GM12878 (cell line): ENCODE data around the gene PLXNC1. TPM values are rescaled to one million over a fixed set of nuclear protein-coding genes. Genes with fewer than 3 reads are reported as not detected.

Source experiments
- ATF7 ChIP-seq: fragments of 450-650 bp; IDR thresholded peaks from 2 replicates; pipeline ENCODE4 v1.6.1; 2016; ENCODE audit warnings: low read depth, mild to moderate bottlenecking
- BACH1 ChIP-seq: fragments of 450-650 bp; IDR thresholded peaks from 2 replicates; pipeline ENCODE4 v1.6.1; 2017; ENCODE audit warnings: mild to moderate bottlenecking, borderline replicate concordance
- CBX5 ChIP-seq: sonication (generic); IDR thresholded peaks from 2 replicates; pipeline ENCODE4 v1.6.1; 2016; ENCODE audit warnings: low read depth, moderate library complexity, mild to moderate bottlenecking, inconsistent platforms
- IRF4 ChIP-seq: IDR thresholded peaks from 2 replicates; pipeline ENCODE4 v1.6.1; 2011; ENCODE audit warnings: low read depth, low read length
- JUND ChIP-seq: IDR thresholded peaks from 2 replicates; pipeline ENCODE4 v1.6.1; 2012; ENCODE audit warnings: low read depth, mild to moderate bottlenecking, low read length, improper control_type of control experiment, moderate library complexity
- KLF5 ChIP-seq: fragments of 450-650 bp; IDR thresholded peaks from 2 replicates; pipeline ENCODE4 v1.6.1; 2014; ENCODE audit warnings: mild to moderate bottlenecking; ENCODE audit not compliant: partially characterized antibody
- MXI1 ChIP-seq: fragments of 150-350 bp; IDR thresholded peaks from 2 replicates; pipeline ENCODE4 v1.6.1; 2011; ENCODE audit warnings: low read depth, mild to moderate bottlenecking, inconsistent platforms, low read length, improper control_type of control experiment
- RAD51 ChIP-seq: fragments of 450-650 bp; IDR thresholded peaks from 2 replicates; pipeline ENCODE4 v1.6.1; 2016; ENCODE audit warnings: moderate library complexity, mild to moderate bottlenecking, inconsistent platforms
- RBBP5 ChIP-seq: fragments of 200-600 bp; sonication (generic); conservative IDR thresholded peaks from 2 replicates; pipeline ENCODE4 v1.6.1; 2016
- RUNX3 ChIP-seq: IDR thresholded peaks from 2 replicates; pipeline ENCODE4 v1.6.1; 2012; ENCODE audit warnings: low read length, inconsistent platforms
- SP1 ChIP-seq: IDR thresholded peaks from one replicate; pipeline ENCODE4 v1.6.1; 2011; ENCODE audit warnings: low read depth, low read length
- TARDBP ChIP-seq: IDR thresholded peaks from 2 replicates; pipeline ENCODE4 v1.6.1; 2016; ENCODE audit warnings: borderline replicate concordance
- TCF12 ChIP-seq: IDR thresholded peaks from 2 replicates; pipeline ENCODE4 v1.6.1; 2011; ENCODE audit warnings: low read depth, mild to moderate bottlenecking, low read length
- polyA plus RNA-seq, 11 experiments: library from polyadenylated mRNA; depleted of rRNA in 4 of 11; unstranded in 6 of 11; stranded (reverse) in 5 of 11; fragments of >200 nt; fragmentation: Nextera tagmentation in 4 of 11; fragmentation: Illumina TruSeq in 1 of 11; extraction: Ambion mirVana in 4 of 11; extraction: Trizol in 1 of 11; gene quantifications; 1 replicate in 1 of 11; 2 replicates in 10 of 11; pipeline versions ENCODE4 v1.2.1 to v1.2.3, GENCODE V29; 2011 to 2016; ENCODE audit warnings: inconsistent platforms in 2 of 11, missing spikeins in 2 of 11, low read depth in 1 of 11
- total RNA-seq, 4 experiments: library from RNA; depleted of rRNA in 3 of 4; stranded (reverse); fragments of >200 nt in 3 of 4; fragmentation: Illumina TruSeq in 1 of 4; extraction: Trizol in 1 of 4; gene quantifications; 2 replicates each; pipeline versions ENCODE4 v1.2.1 to v1.2.3, GENCODE V29; 2013 to 2021
- TF ChIP-seq, protein P1 (sequence below): fragments of 450-650 bp; IDR thresholded peaks from 2 replicates; pipeline ENCODE4 v1.6.1; 2016; ENCODE audit warnings: mild to moderate bottlenecking, moderate library complexity, borderline replicate concordance
- TF ChIP-seq, protein P2 (sequence below): fragments of 150-350 bp; IDR thresholded peaks from 2 replicates; pipeline ENCODE4 v1.6.1; 2014; ENCODE audit warnings: mild to moderate bottlenecking, low read depth, low read length
- TF ChIP-seq, protein P3 (sequence below): fragments of 150-350 bp; IDR thresholded peaks from 2 replicates; pipeline ENCODE4 v1.6.1; 2016; ENCODE audit warnings: low read depth, low read length
- TF ChIP-seq, protein P4 (sequence below): IDR thresholded peaks from 2 replicates; pipeline ENCODE4 v1.6.1; 2012; ENCODE audit warnings: mild to moderate bottlenecking, low read depth, low read length

The PLXNC1 gene
- total and polyA plus RNA-seq, 10 of the 15 experiments (the other 5 are each of a cell fraction or from before 2014, with no cell fraction given): 5.2 to 41.2 (median 24.6) TPM

DNA sequence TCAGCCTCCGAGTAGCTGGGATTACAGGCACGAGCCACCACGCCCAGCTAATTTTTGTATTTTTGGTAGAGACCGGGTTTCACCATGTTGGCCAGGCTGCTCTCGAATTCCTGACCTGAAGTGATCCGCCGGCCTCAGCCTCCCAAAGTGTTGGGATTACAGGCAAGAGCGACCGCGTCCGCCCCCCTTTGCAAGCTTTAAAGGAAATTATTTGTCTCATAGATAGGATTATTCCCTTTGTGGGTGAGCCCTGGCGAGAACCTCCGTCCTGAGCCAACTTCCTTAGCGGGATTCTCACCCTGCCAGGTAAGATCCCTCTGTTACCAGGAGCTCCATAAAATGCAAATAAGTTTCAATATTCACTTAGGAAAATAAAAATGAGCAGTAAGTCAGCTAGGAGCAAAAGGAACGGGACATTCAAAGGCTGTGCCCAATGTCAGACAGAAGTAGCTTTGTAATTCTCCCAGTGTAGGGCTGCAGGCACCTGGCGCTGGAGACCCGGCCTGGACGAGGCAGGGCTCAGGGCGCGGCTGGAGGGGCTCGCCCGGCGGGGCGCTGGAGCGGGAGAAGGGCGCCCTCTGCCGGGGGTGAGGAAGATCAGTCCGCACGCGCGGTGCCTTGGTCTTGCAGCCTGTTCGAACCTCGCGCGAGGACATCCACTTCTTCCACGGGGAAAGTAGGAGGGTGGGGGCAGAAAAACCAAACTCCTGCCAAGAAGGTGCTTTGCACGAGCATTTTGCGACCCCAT, 47.2 kb upstream of the PLXNC1 start (continued):
- TF ChIP-seq, protein P1, sequence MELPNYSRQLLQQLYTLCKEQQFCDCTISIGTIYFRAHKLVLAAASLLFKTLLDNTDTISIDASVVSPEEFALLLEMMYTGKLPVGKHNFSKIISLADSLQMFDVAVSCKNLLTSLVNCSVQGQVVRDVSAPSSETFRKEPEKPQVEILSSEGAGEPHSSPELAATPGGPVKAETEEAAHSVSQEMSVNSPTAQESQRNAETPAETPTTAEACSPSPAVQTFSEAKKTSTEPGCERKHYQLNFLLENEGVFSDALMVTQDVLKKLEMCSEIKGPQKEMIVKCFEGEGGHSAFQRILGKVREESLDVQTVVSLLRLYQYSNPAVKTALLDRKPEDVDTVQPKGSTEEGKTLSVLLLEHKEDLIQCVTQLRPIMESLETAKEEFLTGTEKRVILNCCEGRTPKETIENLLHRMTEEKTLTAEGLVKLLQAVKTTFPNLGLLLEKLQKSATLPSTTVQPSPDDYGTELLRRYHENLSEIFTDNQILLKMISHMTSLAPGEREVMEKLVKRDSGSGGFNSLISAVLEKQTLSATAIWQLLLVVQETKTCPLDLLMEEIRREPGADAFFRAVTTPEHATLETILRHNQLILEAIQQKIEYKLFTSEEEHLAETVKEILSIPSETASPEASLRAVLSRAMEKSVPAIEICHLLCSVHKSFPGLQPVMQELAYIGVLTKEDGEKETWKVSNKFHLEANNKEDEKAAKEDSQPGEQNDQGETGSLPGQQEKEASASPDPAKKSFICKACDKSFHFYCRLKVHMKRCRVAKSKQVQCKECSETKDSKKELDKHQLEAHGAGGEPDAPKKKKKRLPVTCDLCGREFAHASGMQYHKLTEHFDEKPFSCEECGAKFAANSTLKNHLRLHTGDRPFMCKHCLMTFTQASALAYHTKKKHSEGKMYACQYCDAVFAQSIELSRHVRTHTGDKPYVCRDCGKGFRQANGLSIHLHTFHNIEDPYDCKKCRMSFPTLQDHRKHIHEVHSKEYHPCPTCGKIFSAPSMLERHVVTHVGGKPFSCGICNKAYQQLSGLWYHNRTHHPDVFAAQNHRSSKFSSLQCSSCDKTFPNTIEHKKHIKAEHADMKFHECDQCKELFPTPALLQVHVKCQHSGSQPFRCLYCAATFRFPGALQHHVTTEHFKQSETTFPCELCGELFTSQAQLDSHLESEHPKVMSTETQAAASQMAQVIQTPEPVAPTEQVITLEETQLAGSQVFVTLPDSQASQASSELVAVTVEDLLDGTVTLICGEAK: no peak
- TF ChIP-seq RUNX3 (no peak), CBX5 (no peak), KLF5 (no peak), TCF12 (no peak), TARDBP (no peak), MXI1 (0 out of 2 replicates have a peak, but pooled peaks have one; percentile 19), IRF4 (0 out of 2 replicates have a peak, but pooled peaks have one; percentile 26), JUND (no peak), BACH1 (peak; percentile 36; the same call in 1 of the 2 replicates), SP1 (no peak), RAD51 (no peak), ATF7 (no peak), RBBP5 (no peak)
- TF ChIP-seq, protein P2, sequence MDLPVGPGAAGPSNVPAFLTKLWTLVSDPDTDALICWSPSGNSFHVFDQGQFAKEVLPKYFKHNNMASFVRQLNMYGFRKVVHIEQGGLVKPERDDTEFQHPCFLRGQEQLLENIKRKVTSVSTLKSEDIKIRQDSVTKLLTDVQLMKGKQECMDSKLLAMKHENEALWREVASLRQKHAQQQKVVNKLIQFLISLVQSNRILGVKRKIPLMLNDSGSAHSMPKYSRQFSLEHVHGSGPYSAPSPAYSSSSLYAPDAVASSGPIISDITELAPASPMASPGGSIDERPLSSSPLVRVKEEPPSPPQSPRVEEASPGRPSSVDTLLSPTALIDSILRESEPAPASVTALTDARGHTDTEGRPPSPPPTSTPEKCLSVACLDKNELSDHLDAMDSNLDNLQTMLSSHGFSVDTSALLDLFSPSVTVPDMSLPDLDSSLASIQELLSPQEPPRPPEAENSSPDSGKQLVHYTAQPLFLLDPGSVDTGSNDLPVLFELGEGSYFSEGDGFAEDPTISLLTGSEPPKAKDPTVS: no peak
- TF ChIP-seq, protein P3, sequence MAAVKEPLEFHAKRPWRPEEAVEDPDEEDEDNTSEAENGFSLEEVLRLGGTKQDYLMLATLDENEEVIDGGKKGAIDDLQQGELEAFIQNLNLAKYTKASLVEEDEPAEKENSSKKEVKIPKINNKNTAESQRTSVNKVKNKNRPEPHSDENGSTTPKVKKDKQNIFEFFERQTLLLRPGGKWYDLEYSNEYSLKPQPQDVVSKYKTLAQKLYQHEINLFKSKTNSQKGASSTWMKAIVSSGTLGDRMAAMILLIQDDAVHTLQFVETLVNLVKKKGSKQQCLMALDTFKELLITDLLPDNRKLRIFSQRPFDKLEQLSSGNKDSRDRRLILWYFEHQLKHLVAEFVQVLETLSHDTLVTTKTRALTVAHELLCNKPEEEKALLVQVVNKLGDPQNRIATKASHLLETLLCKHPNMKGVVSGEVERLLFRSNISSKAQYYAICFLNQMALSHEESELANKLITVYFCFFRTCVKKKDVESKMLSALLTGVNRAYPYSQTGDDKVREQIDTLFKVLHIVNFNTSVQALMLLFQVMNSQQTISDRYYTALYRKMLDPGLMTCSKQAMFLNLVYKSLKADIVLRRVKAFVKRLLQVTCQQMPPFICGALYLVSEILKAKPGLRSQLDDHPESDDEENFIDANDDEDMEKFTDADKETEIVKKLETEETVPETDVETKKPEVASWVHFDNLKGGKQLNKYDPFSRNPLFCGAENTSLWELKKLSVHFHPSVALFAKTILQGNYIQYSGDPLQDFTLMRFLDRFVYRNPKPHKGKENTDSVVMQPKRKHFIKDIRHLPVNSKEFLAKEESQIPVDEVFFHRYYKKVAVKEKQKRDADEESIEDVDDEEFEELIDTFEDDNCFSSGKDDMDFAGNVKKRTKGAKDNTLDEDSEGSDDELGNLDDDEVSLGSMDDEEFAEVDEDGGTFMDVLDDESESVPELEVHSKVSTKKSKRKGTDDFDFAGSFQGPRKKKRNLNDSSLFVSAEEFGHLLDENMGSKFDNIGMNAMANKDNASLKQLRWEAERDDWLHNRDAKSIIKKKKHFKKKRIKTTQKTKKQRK: no peak
- TF ChIP-seq, protein P4, sequence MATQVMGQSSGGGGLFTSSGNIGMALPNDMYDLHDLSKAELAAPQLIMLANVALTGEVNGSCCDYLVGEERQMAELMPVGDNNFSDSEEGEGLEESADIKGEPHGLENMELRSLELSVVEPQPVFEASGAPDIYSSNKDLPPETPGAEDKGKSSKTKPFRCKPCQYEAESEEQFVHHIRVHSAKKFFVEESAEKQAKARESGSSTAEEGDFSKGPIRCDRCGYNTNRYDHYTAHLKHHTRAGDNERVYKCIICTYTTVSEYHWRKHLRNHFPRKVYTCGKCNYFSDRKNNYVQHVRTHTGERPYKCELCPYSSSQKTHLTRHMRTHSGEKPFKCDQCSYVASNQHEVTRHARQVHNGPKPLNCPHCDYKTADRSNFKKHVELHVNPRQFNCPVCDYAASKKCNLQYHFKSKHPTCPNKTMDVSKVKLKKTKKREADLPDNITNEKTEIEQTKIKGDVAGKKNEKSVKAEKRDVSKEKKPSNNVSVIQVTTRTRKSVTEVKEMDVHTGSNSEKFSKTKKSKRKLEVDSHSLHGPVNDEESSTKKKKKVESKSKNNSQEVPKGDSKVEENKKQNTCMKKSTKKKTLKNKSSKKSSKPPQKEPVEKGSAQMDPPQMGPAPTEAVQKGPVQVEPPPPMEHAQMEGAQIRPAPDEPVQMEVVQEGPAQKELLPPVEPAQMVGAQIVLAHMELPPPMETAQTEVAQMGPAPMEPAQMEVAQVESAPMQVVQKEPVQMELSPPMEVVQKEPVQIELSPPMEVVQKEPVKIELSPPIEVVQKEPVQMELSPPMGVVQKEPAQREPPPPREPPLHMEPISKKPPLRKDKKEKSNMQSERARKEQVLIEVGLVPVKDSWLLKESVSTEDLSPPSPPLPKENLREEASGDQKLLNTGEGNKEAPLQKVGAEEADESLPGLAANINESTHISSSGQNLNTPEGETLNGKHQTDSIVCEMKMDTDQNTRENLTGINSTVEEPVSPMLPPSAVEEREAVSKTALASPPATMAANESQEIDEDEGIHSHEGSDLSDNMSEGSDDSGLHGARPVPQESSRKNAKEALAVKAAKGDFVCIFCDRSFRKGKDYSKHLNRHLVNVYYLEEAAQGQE: no peak
